ENCODE data around the gene KLHL13. TPM values are rescaled to one million over a fixed set of nuclear protein-coding genes. Genes with fewer than 3 reads are reported as not detected.

Gene KLHL13
- total RNA-seq, 1 experiment from 2014 or later, result 0.82 TPM

DNA sequence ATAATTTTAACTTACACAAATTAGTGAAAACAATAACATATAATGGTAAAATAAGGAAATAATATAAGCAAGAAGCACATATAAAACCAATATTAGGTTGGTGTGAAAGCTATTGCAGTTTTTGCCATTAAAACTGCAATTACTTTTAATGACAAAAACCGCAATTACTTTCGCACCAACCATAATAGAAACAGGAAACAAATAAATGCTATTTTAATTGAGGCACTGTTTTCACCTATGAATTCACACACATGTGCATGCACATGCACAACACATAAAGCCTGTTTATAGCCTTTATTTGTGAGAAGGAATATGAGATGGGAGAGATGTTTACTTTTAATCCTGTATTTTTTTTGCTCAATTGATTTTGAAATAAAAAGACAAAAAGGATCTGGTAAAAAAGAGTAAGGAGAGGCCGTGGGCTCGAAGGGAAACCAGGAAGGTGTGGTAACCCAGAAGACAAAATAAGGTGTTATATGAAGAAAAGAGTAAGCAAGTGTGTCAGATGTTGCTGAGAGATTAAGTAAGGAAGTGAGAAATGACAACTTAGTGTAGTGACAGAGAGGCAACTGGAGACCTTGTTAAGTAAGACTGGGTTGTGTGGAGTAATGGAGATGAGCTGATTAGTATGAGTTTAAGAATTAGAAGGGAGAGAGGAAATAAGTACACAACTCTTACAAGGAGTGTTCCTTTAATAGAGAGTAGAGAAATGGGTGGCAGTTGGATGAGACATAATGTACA, 69.0 kb downstream of the KLHL13 start:
- ChIA-PET CTCF (no interaction called here), POLR2A (no interaction called here)
- no peaks in the 10 kb centered on the region for H3K9me3 ChIP-seq (ENCODE audit: control insufficient read depth, insufficient read depth, low read depth, low read length)
- no peak overlapping the region for H3K27ac ChIP-seq (ENCODE audit: low read length)
- H3K4me1 ChIP-seq (ENCODE audit: control insufficient read depth, insufficient read depth, low read length), result no peaks in the 10 kb centered on the region
- ATAC-seq (no peak), DNase-seq (ENCODE audit: low read depth, low spot score) (no peak)
- no peaks in the 10 kb centered on the region for H3K36me3 ChIP-seq (ENCODE audit: control insufficient read depth, insufficient read depth, low read length)
- in situ Hi-C loops (cut with HindIII; ENCODE audit: low pct_unique_long_range_greater_than_20kb, low sequenced_read_pairs), result no loop called here
- no TSS peak for BruUV-seq (replicated peaks)
- intact Hi-C loops (cut with micrococcal nuclease; ENCODE audit: unreplicated experiment), result no loop called here
- H3K27me3 ChIP-seq (ENCODE audit: control insufficient read depth, insufficient read depth, low read length), result no peaks in the 10 kb centered on the region
- H3K4me3 ChIP-seq (ENCODE audit: low read depth in 2 of 2, low read length in 2 of 2), result no peak overlapping the region
- no peak for TF ChIP-seq POLR2AphosphoS5 (IDR thresholded peaks at IDR 0.05; ENCODE audit: low read depth, low read length)
- TF ChIP-seq SIN3A (IDR thresholded peaks at IDR 0.05; ENCODE audit: borderline replicate concordance, insufficient read depth, low read depth, low read length), result no peak
- TF ChIP-seq, protein P1, sequence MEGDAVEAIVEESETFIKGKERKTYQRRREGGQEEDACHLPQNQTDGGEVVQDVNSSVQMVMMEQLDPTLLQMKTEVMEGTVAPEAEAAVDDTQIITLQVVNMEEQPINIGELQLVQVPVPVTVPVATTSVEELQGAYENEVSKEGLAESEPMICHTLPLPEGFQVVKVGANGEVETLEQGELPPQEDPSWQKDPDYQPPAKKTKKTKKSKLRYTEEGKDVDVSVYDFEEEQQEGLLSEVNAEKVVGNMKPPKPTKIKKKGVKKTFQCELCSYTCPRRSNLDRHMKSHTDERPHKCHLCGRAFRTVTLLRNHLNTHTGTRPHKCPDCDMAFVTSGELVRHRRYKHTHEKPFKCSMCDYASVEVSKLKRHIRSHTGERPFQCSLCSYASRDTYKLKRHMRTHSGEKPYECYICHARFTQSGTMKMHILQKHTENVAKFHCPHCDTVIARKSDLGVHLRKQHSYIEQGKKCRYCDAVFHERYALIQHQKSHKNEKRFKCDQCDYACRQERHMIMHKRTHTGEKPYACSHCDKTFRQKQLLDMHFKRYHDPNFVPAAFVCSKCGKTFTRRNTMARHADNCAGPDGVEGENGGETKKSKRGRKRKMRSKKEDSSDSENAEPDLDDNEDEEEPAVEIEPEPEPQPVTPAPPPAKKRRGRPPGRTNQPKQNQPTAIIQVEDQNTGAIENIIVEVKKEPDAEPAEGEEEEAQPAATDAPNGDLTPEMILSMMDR (IDR thresholded peaks at IDR 0.05), result no peak
- TF ChIP-seq, protein P2, sequence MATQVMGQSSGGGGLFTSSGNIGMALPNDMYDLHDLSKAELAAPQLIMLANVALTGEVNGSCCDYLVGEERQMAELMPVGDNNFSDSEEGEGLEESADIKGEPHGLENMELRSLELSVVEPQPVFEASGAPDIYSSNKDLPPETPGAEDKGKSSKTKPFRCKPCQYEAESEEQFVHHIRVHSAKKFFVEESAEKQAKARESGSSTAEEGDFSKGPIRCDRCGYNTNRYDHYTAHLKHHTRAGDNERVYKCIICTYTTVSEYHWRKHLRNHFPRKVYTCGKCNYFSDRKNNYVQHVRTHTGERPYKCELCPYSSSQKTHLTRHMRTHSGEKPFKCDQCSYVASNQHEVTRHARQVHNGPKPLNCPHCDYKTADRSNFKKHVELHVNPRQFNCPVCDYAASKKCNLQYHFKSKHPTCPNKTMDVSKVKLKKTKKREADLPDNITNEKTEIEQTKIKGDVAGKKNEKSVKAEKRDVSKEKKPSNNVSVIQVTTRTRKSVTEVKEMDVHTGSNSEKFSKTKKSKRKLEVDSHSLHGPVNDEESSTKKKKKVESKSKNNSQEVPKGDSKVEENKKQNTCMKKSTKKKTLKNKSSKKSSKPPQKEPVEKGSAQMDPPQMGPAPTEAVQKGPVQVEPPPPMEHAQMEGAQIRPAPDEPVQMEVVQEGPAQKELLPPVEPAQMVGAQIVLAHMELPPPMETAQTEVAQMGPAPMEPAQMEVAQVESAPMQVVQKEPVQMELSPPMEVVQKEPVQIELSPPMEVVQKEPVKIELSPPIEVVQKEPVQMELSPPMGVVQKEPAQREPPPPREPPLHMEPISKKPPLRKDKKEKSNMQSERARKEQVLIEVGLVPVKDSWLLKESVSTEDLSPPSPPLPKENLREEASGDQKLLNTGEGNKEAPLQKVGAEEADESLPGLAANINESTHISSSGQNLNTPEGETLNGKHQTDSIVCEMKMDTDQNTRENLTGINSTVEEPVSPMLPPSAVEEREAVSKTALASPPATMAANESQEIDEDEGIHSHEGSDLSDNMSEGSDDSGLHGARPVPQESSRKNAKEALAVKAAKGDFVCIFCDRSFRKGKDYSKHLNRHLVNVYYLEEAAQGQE (IDR thresholded peaks at IDR 0.05; ENCODE audit: insufficient read depth in 1 of 2, low read depth in 2 of 2, low read length in 1 of 2), result no peak
- no peak for TF ChIP-seq TCF7L2 (IDR thresholded peaks at IDR 0.05; ENCODE audit: low read depth, low read length)

DNA sequence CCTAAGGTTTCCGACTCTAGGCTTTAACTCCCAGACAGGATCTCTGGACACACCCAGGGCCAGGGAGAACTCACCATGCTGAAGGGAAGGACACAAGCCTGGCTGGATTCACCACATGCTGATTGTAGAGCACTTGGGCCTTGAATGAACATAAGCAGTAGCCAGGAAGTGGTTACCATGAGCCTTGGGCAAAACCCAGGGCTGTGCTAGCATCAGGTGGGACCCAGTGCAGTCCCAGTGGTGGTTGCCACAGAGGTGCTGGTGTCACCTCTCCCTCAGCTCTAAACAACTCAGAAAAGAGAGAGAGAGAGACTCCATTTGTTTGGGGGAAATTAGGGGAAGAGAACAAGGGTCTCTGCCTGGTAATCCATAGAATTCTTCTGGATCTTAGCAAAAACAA, 77.0 kb downstream of the KLHL13 start:
- in situ Hi-C loops (cut with HindIII; ENCODE audit: low pct_unique_long_range_greater_than_20kb, low sequenced_read_pairs) (no loop called here), intact Hi-C loops (cut with micrococcal nuclease; ENCODE audit: unreplicated experiment) (no loop called here)
- no peak for DNase-seq (ENCODE audit: low read depth, low spot score)
- ChIA-PET CTCF (no interaction called here), POLR2A (no interaction called here)
- no peak for ATAC-seq
- TF ChIP-seq, protein P2 (IDR thresholded peaks at IDR 0.05; ENCODE audit: insufficient read depth in 1 of 2, low read depth in 2 of 2, low read length in 1 of 2), result no peak
- TF ChIP-seq POLR2AphosphoS5 (IDR thresholded peaks at IDR 0.05; ENCODE audit: low read depth, low read length) (no peak), SIN3A (IDR thresholded peaks at IDR 0.05; ENCODE audit: borderline replicate concordance, insufficient read depth, low read depth, low read length) (no peak), TCF7L2 (IDR thresholded peaks at IDR 0.05; ENCODE audit: low read depth, low read length) (no peak)
- TF ChIP-seq, protein P1 (IDR thresholded peaks at IDR 0.05), result no peak
- no peaks in the 10 kb centered on the region for H3K9me3 ChIP-seq (ENCODE audit: control insufficient read depth, insufficient read depth, low read depth, low read length)
- no peaks in the 10 kb centered on the region for H3K27me3 ChIP-seq (ENCODE audit: control insufficient read depth, insufficient read depth, low read length)
- H3K27ac ChIP-seq (ENCODE audit: low read length), result no peak overlapping the region
- BruUV-seq (replicated peaks), result no TSS peak
- H3K36me3 ChIP-seq (ENCODE audit: control insufficient read depth, insufficient read depth, low read length), result no peaks in the 10 kb centered on the region
- no peaks in the 10 kb centered on the region for H3K4me1 ChIP-seq (ENCODE audit: control insufficient read depth, insufficient read depth, low read length)
- no peak overlapping the region for H3K4me3 ChIP-seq (ENCODE audit: low read depth in 2 of 2, low read length in 2 of 2)
